Thymus (tissue), 11 donors: ENCODE measurements around the gene NFKBIE. TPM values are rescaled to one million over a fixed set of nuclear protein-coding genes. Genes with fewer than 3 reads are reported as not detected.
"Not testable (repeated sequence)": the region's sequence is repeated elsewhere in the genome, so short reads cannot be mapped to it uniquely, and the experiment has no call there.

Experiments
- DNase-seq, 9 donors: peaks; one replicate each; pipeline ENCODE4 v3.0.0-alpha.2; 2013; ENCODE audit warnings: low spot score in 9 of 9, low read depth in 6 of 9, missing footprints in 1 of 9
- H3K27ac ChIP-seq, 2 donors: one replicate each; pipeline ENCODE4 v1.5.1; 2013; ENCODE audit warnings: control low read depth in 1 of 2, low read depth in 1 of 2, low read length in 1 of 2, mild to moderate bottlenecking in 1 of 2, moderate library complexity in 1 of 2
- H3K27me3 ChIP-seq, 2 donors: one replicate each; pipeline ENCODE4 v1.5.1; 2013; ENCODE audit warnings: low read length in 1 of 2; ENCODE audit not compliant: control insufficient read depth in 2 of 2, insufficient read depth in 1 of 2
- H3K36me3 ChIP-seq, 2 donors: one replicate each; pipeline ENCODE4 v1.5.1; 2013; ENCODE audit warnings: low read length in 1 of 2, mild to moderate bottlenecking in 1 of 2, moderate library complexity in 1 of 2; ENCODE audit not compliant: control insufficient read depth in 2 of 2, insufficient read depth in 2 of 2
- H3K4me1 ChIP-seq, 2 donors: one replicate each; pipeline ENCODE4 v1.5.1; 2013; ENCODE audit warnings: low read length in 2 of 2; ENCODE audit not compliant: control insufficient read depth in 2 of 2, insufficient read depth in 2 of 2
- H3K4me3 ChIP-seq, 2 donors: one replicate each; pipeline ENCODE4 v1.5.1; 2013; ENCODE audit warnings: low read length in 2 of 2, control low read depth in 1 of 2, mild to moderate bottlenecking in 1 of 2
- H3K9me3 ChIP-seq, 2 donors: one replicate each; pipeline ENCODE4 v1.5.1; 2013; ENCODE audit warnings: low read length in 1 of 2, mild to moderate bottlenecking in 1 of 2; ENCODE audit not compliant: control insufficient read depth in 2 of 2, insufficient read depth in 1 of 2
- WGBS: extraction: QIAGEN DNeasy Blood & Tissue Kit; methylation state at CpG from one replicate; pipeline ENCODE4 v1.1.7; 2013; 5-methylcytosine and 5-hydroxymethylcytosine counted together
- polyA plus RNA-seq: library from polyadenylated mRNA; stranded (reverse); fragments of 200-250 nt; gene quantifications from one replicate; pipeline ENCODE4 v1.2.3, GENCODE V29; 2013
- total RNA-seq: library from RNA; stranded (reverse); fragments of 120-200 nt; gene quantifications from one replicate; pipeline ENCODE4 v1.2.4, GENCODE V29; 2013
- donor health status: healthy.

Gene NFKBIE
- total and polyA plus RNA-seq, 2 donors = 16.4 to 21.6 TPM

DNA sequence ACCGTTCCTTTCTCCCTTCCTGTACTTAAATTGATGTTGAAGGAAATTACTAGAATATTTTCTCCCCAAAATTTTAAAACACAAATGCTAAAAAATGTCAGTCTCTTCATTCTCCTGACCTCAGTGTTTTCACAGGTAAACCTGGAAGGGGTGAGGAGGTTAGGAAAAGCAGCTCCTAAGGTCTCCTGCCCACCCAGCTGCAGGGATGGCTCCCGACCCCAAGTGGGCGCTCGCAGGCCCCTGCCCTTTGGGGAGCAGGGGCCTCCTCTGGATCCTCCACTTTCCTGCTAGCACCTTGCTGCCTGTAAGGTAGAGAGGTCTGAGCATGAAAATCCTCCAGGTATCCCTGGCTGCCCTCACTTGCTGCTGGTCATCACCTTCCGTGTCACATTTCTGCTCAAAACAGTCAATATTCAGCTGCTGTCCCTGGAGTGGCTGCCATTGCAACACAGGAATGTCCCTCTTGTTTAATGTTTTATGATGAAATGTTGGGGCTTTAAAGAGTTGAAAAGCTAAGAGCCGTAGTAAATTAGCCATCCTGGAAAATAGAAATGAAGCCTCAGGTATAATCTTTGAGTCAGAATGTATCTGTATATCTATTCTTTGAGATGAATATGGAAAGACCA is 29.3 kb downstream of the NFKBIE start:
- peaks cover 0 to 3% of the 10 kb centered on the region in 2 donors for H3K9me3 ChIP-seq
- H3K27ac ChIP-seq = no peak overlapping the region
- no peaks in the 10 kb centered on the region for H3K27me3 ChIP-seq
- DNase-seq = no peak
- no peak overlapping the region for H3K4me3 ChIP-seq
- 97% methylated on average over 6 of the region's 6 CpGs for WGBS
- peaks cover 40 to 54% of the 10 kb centered on the region in 2 donors for H3K36me3 ChIP-seq
- peaks cover 8 to 46% of the 10 kb centered on the region in 2 donors for H3K4me1 ChIP-seq

DNA sequence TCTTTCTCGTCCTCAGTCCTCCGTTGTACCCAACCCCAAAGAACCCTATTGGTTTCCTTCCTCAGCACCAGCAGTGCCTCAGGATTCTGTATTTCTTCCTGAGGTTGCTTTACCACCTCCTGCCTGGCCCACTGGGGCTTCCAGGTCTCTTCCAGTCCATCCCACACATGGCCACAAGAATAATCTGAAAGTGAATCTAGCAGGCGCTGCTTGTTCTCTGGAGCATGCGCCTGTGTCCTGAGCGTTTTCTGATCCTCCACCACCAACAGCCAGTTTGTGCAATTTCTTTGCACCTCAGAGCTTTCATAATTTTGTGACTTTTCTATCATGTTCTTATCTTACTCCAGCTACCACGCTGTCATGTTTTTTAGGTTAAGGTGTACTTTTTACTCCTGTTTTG is 30.1 kb downstream of the NFKBIE start:
- Histone ChIP-seq H3K4me1 (peaks cover 8 to 46% of the 10 kb centered on the region in 2 donors), H3K4me3 (no peak overlapping the region), H3K36me3 (peaks cover 46 to 61% of the 10 kb centered on the region in 2 donors), H3K27me3 (no peaks in the 10 kb centered on the region), H3K9me3 (peaks cover 0 to 3% of the 10 kb centered on the region in 2 donors), H3K27ac (no peak overlapping the region)
- WGBS = 94% methylated on average over 6 of the region's 6 CpGs
- DNase-seq = no peak

DNA sequence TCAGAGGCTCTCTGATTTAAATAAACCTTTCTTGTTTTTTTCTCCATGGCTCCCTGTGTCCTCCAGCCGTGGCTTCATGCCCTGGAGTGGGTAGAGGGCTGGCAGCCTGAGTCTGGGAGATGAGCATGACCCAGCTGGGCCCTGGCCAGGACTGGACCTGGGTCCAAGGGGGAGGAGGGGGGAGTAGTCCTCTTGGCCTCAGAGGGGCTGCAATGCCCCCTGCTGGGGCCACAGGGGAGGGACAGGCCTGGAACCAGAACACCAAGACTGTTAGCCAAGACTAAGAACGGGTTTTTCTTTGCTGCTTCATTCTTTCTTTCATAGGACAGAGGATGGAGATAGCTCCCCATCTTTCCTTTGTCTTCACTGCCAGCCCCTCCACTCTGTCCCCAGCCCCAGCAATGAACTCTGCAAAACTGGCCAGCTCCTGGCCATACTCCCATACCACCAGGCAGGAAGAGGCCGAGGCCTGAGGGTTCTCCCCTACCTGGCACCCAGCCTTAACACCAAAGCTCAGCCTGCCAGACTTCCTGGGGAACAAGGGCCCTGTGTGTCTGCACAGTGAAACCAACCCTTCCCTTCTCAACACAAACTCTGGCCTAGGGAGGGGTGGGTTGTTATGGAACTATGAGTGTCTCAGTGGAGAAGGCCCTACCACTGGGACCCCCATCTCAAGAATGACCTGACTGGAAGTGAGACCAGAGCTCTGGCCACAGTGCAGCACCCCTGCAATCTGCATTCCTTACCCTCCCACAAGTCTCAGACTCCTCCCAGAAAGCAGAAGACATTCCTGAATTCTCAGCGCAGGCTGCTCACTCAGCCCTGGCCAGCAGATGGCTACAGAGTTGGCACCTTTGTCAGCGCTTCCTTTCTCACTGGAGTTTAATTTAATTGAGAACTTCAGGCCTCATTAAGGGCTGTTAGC is 31.0 kb downstream of the NFKBIE start:
- no peak for DNase-seq
- peak overlapping the region in 1 of 2 donors; percentile 80 for H3K27ac ChIP-seq

DNA sequence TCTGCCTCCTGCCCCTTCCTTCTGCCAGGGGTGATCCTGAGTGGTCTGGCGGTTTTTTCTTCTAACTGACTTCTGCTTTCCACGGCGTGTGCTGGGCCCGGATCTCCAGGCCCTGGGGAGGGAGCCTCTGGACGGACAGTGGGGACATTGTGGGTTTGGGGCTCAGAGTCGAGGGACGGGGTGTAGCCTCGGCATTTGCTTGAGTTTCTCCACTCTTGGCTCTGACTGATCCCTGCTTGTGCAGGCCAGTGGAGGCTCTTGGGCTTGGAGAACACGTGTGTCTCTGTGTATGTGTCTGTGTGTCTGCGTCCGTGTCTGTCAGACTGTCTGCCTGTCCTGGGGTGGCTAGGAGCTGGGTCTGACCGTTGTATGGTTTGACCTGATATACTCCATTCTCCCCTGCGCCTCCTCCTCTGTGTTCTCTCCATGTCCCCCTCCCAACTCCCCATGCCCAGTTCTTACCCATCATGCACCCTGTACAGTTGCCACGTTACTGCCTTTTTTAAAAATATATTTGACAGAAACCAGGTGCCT is 31.7 kb downstream of the NFKBIE start:
- Histone ChIP-seq H3K27ac (peak overlapping the region; percentile 36 to 80), H3K4me1 (peaks cover 8 to 51% of the 10 kb centered on the region in 2 donors), H3K36me3 (peaks cover 62 to 77% of the 10 kb centered on the region in 2 donors), H3K27me3 (no peaks in the 10 kb centered on the region), H3K4me3 (no peak overlapping the region), H3K9me3 (peaks cover 0 to 3% of the 10 kb centered on the region in 2 donors)
- WGBS = 85% methylated on average over 14 of the region's 14 CpGs
- DNase-seq = no peak

More for the DNA sequence above, 31.0 kb downstream of the NFKBIE start:
- H3K9me3 ChIP-seq = peaks cover 0 to 3% of the 10 kb centered on the region in 2 donors
- H3K27me3 ChIP-seq = no peaks in the 10 kb centered on the region
- no peak overlapping the region for H3K4me3 ChIP-seq
- 90% methylated on average over 5 of the region's 5 CpGs for WGBS
- H3K4me1 ChIP-seq = peaks cover 8 to 50% of the 10 kb centered on the region in 2 donors
- H3K36me3 ChIP-seq = peaks cover 55 to 70% of the 10 kb centered on the region in 2 donors

DNA sequence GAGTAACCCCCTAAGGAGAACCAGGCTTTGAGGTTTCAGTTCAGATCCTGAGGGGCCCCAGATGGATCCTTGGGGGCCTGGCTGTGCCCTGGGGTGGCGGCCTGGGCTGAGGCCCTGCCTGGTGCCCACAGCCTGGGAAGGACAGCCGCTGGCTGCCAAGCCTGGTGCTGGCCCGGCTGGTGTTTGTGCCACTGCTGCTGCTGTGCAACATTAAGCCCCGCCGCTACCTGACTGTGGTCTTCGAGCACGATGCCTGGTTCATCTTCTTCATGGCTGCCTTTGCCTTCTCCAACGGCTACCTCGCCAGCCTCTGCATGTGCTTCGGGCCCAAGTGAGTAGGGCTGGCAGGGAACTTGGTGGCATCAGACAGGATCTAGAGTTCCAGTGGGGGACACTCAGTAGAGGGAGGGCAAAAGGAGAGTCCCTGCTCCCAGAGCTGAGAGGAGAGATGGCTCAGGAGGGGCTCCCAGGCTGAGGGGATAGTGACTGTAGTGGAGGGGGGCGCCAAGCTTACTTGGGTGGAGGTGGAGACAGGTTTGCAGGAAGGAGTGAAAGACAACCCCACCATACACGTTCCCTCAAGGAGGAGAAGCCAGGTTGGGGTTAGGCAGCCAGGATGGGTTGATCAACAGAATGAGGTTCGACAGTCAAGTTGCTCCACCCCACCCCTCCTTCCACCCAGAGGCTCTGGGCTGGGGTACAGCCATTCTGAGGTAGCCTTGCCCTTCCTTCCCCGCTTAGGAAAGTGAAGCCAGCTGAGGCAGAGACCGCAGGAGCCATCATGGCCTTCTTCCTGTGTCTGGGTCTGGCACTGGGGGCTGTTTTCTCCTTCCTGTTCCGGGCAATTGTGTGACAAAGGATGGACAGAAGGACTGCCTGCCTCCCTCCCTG is 32.4 kb downstream of the NFKBIE start:
- Histone ChIP-seq H3K9me3 (peaks cover 0 to 3% of the 10 kb centered on the region in 2 donors), H3K27ac (peak overlapping the region in 1 of 2 donors; percentile 80), H3K36me3 (peaks cover 69 to 85% of the 10 kb centered on the region in 2 donors), H3K4me1 (peaks cover 8 to 54% of the 10 kb centered on the region in 2 donors), H3K27me3 (no peaks in the 10 kb centered on the region), H3K4me3 (no peak overlapping the region)
- WGBS = 85% methylated on average over 16 of the region's 16 CpGs
- no peak for DNase-seq

DNA sequence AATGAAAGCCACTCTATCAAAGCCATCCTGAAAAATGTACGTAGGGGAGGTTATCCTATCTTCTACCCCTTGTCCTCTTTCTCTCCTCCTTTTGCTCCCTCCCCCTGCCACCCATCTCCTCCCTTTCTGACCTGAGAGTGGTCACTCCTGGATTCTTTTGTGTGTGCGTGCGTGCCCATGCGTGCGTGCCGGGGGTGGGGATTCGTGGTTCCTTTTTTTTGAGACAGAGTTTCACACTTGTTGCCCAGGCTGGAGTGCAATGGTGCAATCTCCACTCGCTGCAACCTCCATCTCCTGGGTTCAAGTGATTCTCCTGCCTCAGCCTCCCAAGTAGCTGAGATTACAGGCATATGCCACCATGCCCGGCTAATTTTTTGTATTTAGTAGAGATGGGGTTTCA is 33.9 kb downstream of the NFKBIE start:
- H3K27ac ChIP-seq, DNase-seq, H3K27me3 ChIP-seq, H3K4me3 ChIP-seq, H3K9me3 ChIP-seq: not testable (repeated sequence)
- 95% methylated on average over 9 of the region's 9 CpGs for WGBS
- Histone ChIP-seq H3K4me1 (peaks cover 23 to 60% of the 10 kb centered on the region in 2 donors), H3K36me3 (peaks cover 69 to 99% of the 10 kb centered on the region in 2 donors)

DNA sequence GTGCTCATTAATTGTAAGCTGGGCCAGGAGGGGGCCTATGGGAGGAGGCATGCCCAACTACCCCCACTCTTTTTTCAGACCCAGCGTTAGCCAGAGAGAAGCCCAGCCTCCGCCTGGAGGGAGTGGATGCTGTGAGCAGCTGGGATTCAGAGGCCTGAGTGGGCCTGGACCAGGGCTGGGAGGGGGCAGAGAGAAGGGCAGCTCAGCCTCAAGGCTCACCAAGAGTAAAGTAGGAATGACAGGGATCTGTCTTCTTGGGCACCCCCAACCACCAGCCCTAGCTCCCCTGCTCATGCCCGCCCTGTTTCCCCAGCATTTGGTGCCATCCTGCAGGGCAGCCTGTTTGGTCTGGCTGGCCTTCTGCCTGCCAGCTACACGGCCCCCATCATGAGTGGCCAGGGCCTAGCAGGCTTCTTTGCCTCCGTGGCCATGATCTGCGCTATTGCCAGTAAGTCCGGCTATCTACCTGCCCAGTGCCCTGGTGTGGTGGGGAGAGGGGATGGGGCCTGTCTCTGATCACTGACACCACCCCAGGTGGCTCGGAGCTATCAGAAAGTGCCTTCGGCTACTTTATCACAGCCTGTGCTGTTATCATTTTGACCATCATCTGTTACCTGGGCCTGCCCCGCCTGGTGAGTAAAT is 35.2 kb downstream of the NFKBIE start:
- peaks cover 28 to 71% of the 10 kb centered on the region in 2 donors for H3K4me1 ChIP-seq
- H3K27ac ChIP-seq = no peak overlapping the region
- no peak overlapping the region for H3K4me3 ChIP-seq
- no peaks in the 10 kb centered on the region for H3K27me3 ChIP-seq
- H3K9me3 ChIP-seq = peaks cover 0 to 3% of the 10 kb centered on the region in 2 donors
- peaks cover 61 to 90% of the 10 kb centered on the region in 2 donors for H3K36me3 ChIP-seq
- no peak for DNase-seq
- 98% methylated on average over 10 of the region's 10 CpGs for WGBS

DNA sequence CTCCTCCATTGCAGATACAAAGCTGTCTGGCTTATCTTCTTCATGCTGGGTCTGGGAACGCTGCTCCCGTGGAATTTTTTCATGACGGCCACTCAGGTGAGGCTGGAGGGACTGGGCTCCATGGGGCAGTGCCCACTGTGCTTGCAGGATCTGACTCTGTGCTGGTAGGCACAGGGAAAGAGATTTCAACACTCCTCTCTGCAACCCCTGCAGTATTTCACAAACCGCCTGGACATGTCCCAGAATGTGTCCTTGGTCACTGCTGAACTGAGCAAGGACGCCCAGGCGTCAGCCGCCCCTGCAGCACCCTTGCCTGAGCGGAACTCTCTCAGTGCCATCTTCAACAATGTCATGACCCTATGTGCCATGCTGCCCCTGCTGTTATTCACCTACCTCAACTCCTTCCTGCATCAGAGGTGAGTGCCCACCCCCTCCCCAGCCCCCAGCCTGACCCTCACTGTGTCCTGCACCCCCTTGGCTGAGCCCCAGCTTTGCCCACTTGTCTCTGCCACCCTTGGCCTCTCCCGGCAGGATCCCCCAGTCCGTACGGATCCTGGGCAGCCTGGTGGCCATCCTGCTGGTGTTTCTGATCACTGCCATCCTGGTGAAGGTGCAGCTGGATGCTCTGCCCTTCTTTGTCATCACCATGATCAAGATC is 35.8 kb downstream of the NFKBIE start:
- no peak overlapping the region for H3K27ac ChIP-seq
- H3K4me1 ChIP-seq = peaks cover 28 to 71% of the 10 kb centered on the region in 2 donors
- no peaks in the 10 kb centered on the region for H3K27me3 ChIP-seq
- H3K4me3 ChIP-seq = no peak overlapping the region
- peaks cover 0 to under 1% of the 10 kb centered on the region in 2 donors for H3K9me3 ChIP-seq
- no peak for DNase-seq
- H3K36me3 ChIP-seq = peaks cover 59 to 83% of the 10 kb centered on the region in 2 donors
- 97% methylated on average over 11 of the region's 11 CpGs for WGBS
